Measurements from ENCODE around the gene NFKB2. TPM values are rescaled to one million over a fixed set of nuclear protein-coding genes. Genes with fewer than 3 reads are reported as not detected.

The NFKB2 gene
- total RNA-seq, 1 donor from 2014 or later = 622 TPM

DNA sequence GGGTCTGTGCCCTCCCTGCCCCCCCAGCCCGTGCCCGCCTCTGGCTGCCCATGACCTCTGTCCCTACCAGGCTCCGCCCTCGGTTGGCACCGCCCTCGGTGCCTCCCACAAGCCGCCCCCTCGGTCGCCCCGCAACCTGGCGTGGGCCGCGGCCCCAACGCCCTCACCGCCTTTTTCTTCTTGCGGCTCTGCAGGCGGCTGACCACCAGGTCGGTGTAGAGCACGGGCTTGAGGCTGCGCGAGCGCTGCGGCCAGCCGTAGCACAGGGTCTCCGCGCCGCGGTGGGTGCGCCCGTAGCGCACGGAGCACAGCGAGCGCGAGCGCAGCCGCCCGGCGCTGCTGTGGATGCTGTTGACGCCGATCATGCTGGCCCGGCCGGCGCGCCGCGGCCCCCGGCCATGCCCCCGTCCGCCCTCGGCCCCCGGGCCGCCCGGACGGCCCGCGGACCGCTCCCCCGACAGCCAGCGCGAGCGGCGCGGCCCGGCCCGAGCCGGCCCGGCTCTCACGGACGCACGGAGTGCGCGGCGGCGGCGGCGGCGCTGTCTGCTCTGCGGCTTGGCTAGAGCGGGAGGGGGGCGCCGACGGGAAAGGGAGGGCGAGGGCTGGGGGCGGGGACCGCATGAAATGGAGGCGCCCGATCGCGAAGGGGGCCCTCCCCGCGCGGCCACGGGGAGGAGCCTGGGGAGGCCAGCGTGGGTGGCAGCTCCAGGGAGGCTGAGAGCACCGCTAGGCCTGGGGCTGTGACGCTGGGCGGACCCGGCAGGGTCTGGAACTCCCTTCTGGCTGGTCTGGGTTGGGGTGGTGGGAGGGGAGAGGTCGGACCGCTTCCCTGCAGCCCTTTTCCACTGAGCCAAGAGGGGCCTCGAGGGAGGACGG lies 13.5 kb downstream of the NFKB2 start:
- TF ChIP-seq, protein P1, sequence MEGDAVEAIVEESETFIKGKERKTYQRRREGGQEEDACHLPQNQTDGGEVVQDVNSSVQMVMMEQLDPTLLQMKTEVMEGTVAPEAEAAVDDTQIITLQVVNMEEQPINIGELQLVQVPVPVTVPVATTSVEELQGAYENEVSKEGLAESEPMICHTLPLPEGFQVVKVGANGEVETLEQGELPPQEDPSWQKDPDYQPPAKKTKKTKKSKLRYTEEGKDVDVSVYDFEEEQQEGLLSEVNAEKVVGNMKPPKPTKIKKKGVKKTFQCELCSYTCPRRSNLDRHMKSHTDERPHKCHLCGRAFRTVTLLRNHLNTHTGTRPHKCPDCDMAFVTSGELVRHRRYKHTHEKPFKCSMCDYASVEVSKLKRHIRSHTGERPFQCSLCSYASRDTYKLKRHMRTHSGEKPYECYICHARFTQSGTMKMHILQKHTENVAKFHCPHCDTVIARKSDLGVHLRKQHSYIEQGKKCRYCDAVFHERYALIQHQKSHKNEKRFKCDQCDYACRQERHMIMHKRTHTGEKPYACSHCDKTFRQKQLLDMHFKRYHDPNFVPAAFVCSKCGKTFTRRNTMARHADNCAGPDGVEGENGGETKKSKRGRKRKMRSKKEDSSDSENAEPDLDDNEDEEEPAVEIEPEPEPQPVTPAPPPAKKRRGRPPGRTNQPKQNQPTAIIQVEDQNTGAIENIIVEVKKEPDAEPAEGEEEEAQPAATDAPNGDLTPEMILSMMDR (IDR thresholded peaks at IDR 0.05) = no peak
- no peak overlapping the region for H3K27ac Mint-ChIP-seq
- ATAC-seq (ENCODE audit: low read depth) = peak; percentile 45
- H3K36me3 Mint-ChIP-seq (ENCODE audit: low read depth) = peaks cover 7% of the 10 kb centered on the region
- DNase-seq = peak; percentile 36
- CTCF ChIA-PET = interaction anchor here (1.2 to 1.9 kb wide), 2 partner anchors 10 to 175 kb away, joined by 3 to 8 read pairs; no protein-coding TSS in a partner anchor
- intact Hi-C loops (cut with micrococcal nuclease) = no loop called here
- H3K9me3 Mint-ChIP-seq = no peaks in the 10 kb centered on the region
- peak overlapping the region; percentile 59 for H3K4me3 Mint-ChIP-seq
- POLR2A ChIA-PET = interaction anchor here (1.0 to 5.7 kb wide), 4 partner anchors 11 to 233 kb away, joined by 4 to 105 read pairs (median 7); partner anchors contain the start of genes FBXL15 and NFKB2
- H3K27me3 Mint-ChIP-seq = peaks cover 42% of the 10 kb centered on the region
- peaks cover 40% of the 10 kb centered on the region for H3K4me1 Mint-ChIP-seq

DNA sequence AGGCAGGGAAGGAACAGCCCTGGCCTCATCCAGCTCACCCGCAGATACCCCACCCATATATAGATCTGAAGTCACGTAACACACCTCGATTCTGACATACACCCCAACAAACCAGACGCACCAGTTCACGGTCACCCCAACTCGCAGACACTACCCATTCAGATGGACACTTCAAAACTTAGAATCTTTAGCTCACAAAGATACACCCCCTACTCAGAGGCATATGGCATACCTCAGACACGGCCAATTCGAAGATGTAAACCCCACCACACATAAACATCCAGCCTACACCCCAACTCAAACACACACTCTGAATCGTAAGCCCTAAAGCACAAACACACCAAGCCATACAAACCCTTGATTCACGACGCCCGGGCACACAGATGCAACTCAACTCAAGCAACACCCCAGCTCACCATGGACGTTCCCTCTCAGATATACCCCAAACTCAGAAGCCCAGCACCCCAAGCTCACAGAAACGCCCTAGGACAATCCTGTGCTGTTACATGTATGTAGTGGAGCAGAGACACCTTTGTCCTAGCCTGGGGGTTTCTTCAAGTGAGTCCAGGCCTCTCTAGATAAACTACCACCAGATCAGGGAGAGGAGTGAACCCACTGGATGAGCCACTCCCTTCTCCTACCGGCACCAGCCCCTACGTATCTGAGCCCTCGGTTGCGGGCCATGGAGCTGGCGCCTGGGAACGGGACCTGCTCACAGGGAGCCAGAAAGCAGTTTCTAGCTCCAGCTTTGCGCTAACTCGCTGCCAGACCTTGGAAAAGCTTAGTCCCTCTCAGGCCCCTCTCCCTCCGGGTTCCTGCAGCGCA lies 14.3 kb downstream of the NFKB2 start:
- Mint-ChIP-seq H3K4me1 (peaks cover 37% of the 10 kb centered on the region), H3K36me3 (ENCODE audit: low read depth) (peaks cover 1% of the 10 kb centered on the region), H3K27me3 (peaks cover 48% of the 10 kb centered on the region), H3K27ac (peak overlapping the region; percentile 41), H3K4me3 (peak overlapping the region; percentile 59), H3K9me3 (no peaks in the 10 kb centered on the region)
- intact Hi-C loops (cut with micrococcal nuclease) = no loop called here
- peak; percentile 14 for DNase-seq
- CTCF ChIA-PET = interaction anchor here (1.2 to 1.9 kb wide), 2 partner anchors 11 to 174 kb away, joined by 3 to 8 read pairs; no protein-coding TSS in a partner anchor
- no peak for ATAC-seq (ENCODE audit: low read depth)
- POLR2A ChIA-PET = interaction anchor here (0.6 to 5.7 kb wide), 5 partner anchors 11 to 232 kb away, joined by 4 to 105 read pairs (median 5); partner anchors contain the start of genes FBXL15 and NFKB2
- TF ChIP-seq, protein P1 (IDR thresholded peaks at IDR 0.05) = no peak

DNA sequence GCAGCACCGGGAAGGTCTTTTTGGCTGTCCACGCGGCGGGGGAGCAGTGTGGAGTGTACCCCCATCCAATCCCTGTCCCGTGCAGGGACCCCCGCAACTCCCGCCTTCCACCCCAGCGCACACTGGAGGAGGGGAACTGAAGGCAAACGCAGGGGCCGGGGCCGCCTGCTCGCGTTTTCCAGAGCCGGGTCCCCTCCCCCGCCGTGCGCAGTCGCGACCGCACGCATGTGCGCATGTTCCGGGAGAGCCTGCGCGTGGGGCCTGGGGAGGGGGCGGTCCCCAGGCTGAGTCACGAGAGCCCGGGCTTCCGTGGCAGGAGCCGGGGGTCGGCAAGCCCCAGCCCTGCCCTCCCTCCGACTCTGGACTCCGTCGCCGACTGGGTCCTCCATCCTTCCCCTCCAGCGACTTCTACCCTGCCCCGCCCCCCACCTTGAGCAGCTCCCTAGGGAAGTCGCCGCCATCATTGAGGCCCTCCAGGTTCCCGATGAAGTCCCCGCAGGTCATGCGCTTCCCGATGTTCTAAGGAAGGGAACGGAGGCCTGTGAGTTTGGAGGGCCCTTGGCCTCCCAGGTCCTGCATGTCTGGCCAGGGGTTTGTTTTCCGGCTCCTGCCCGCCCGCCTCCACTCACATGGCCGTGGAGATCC lies 15.0 kb downstream of the NFKB2 start:
- no peak overlapping the region for H3K27ac Mint-ChIP-seq
- POLR2A ChIA-PET = interaction anchor here (1.6 to 5.7 kb wide), 3 partner anchors 10 to 51 kb away, joined by 4 to 105 read pairs (median 9); partner anchors contain the start of genes FBXL15 and NFKB2
- H3K4me3 Mint-ChIP-seq = peak overlapping the region; percentile 59
- peaks cover 49% of the 10 kb centered on the region for H3K27me3 Mint-ChIP-seq
- no peak for ATAC-seq (ENCODE audit: low read depth)
- H3K36me3 Mint-ChIP-seq (ENCODE audit: low read depth) = no peaks in the 10 kb centered on the region
- no peaks in the 10 kb centered on the region for H3K9me3 Mint-ChIP-seq
- intact Hi-C loops (cut with micrococcal nuclease) = loop anchor here (1.0 kb wide), 1 partner anchor 10 kb away; the partner anchor contains the start of gene FBXL15
- H3K4me1 Mint-ChIP-seq = peaks cover 36% of the 10 kb centered on the region
- DNase-seq = peak; percentile 22
- TF ChIP-seq, protein P1 (IDR thresholded peaks at IDR 0.05) = no peak
- CTCF ChIA-PET = interaction anchor here (1.9 kb wide), 1 partner anchor 12 kb away, joined by 8 read pairs; no protein-coding TSS in a partner anchor

DNA sequence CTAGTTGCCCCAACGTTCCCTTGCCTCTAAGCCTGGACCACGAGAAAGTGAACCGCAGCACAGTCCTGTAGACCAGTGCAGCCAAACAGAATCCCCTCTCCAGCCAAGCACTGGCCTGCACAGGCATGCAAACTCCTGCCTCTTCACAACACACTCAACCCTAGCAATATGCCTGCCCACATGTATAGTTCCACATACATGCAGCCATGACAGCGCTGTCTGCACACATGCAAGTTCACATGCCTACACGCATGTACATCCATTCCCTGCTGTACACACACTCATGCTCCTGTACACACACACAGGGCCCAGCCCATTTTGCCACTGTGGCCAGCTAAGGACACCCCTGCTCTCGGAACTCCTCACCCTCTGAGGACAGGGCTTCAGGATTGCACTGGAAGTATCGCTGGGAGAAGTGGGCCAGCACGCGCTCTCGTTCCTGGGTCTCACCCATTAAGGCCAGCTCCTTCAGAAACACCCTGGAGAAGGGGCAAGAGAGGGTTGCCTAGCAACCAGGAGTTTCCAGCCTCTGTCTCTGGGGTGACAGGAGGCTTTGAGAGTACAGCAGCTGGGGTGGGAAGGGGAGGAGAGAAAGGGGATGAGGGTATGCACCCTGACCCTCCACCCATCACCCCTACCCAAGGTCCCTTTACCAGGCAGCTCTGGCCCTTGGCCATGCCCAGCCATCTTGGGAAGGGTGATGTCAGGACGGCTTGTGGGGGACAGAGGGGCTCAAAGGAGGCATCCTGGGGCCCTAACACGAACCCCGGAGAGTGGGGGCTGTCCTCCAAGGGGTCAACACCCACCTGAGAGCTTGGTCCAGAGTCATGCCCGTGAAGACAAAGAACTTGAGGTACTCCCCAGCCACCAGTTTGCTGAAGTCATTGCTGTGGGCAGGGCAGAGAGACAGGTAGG lies 16.1 kb downstream of the NFKB2 start:
- Mint-ChIP-seq H3K27ac (no peak overlapping the region), H3K27me3 (peaks cover 57% of the 10 kb centered on the region), H3K9me3 (no peaks in the 10 kb centered on the region), H3K4me1 (peaks cover 34% of the 10 kb centered on the region), H3K36me3 (ENCODE audit: low read depth) (no peaks in the 10 kb centered on the region), H3K4me3 (peak overlapping the region; percentile 45)
- intact Hi-C loops (cut with micrococcal nuclease) = loop anchor here (1.0 kb wide), 1 partner anchor 9 kb away; the partner anchor contains the start of gene FBXL15
- TF ChIP-seq, protein P1 (IDR thresholded peaks at IDR 0.05) = no peak
- ATAC-seq (ENCODE audit: low read depth) = no peak
- ChIA-PET POLR2A (interaction anchor here (0.5 to 5.7 kb wide), 4 partner anchors 7 to 268 kb away, joined by 3 to 105 read pairs (median 16); partner anchors contain the start of genes FBXL15 and NFKB2), CTCF (interaction anchor here (1.7 kb wide), 1 partner anchor 12 kb away, joined by 6 read pairs; no protein-coding TSS in a partner anchor)
- no peak for DNase-seq

Data from activated B cell treated with CpG ODN at 0.5 μM for 24 hours (primary cell).